ENCODE results near the gene RAB8A. TPM values are rescaled to one million over a fixed set of nuclear protein-coding genes. Genes with fewer than 3 reads are reported as not detected.

The RAB8A gene
- total and polyA plus RNA-seq, 2 of the 8 experiments (the other 6 are each of a cell fraction or from before 2014, with no cell fraction given) = 65.8 to 97.0 TPM

- Histone ChIP-seq H3K9me3 (ENCODE audit: insufficient read depth in 2 of 2, low read depth in 1 of 2, low read length in 1 of 2) (no peaks in the 10 kb centered on the region), H3K23ac (ENCODE audit: insufficient read length) (no peak overlapping the region), H3K56ac (replicated peaks; ENCODE audit: insufficient read length, low read depth, low read length) (peak overlapping the region; percentile 86), H3K4me1 (replicated peaks in 1 of 4; ENCODE audit: control insufficient read depth in 3 of 4, insufficient read depth in 4 of 4, low read length in 3 of 4) (peaks cover 0 to 5% (median 0%) of the 10 kb centered on the region in 4 experiments; a peak in 3 of 7 replicates), H3K18ac (ENCODE audit: extremely low read depth, low read length) (no peak overlapping the region), H3K79me2 (ENCODE audit: control insufficient read depth in 1 of 2, insufficient read depth in 2 of 2, low read length in 2 of 2) (no peaks in the 10 kb centered on the region), H2BK12ac (ENCODE audit: low read depth, low read length) (no peak overlapping the region; the same call in 1 of the 2 replicates), H3K27me3 (replicated peaks in 1 of 4; ENCODE audit: control insufficient read depth in 3 of 4, extremely low read depth in 1 of 4, insufficient read depth in 3 of 4, low read length in 3 of 4) (no peaks in the 10 kb centered on the region), H3K4me3 (ENCODE audit: extremely low read depth in 1 of 4, insufficient read depth in 2 of 4, low read depth in 3 of 4, low read length in 4 of 4) (no peak overlapping the region), H2AK5ac (ENCODE audit: low read depth, low read length) (no peak overlapping the region), H4K5ac (ENCODE audit: insufficient read length, low read depth, low read length) (no peak overlapping the region), H3K4ac (replicated peaks; ENCODE audit: insufficient read length, low read depth, low read length) (no peak overlapping the region), H2BK120ac (replicated peaks; ENCODE audit: low read depth, low read length) (no peak overlapping the region), H3K79me1 (ENCODE audit: low read depth, low read length) (no peaks in the 10 kb centered on the region), H2BK15ac (ENCODE audit: low read length) (no peak overlapping the region), H3K36me3 (ENCODE audit: control insufficient read depth in 2 of 4, insufficient read depth in 4 of 4, low read length in 3 of 4) (no peaks in the 10 kb centered on the region), H4K8ac (ENCODE audit: extremely low read depth, insufficient read depth, low read length) (no peak overlapping the region), H2AFZ (ENCODE audit: low read length) (no peak overlapping the region), H2BK20ac (ENCODE audit: low read length) (no peak overlapping the region), H3K27ac (ENCODE audit: low read depth, low read length) (no peak overlapping the region), H3K4me2 (ENCODE audit: insufficient read depth in 1 of 2, low read depth in 2 of 2, low read length in 2 of 2) (no peak overlapping the region), H4K20me1 (replicated peaks in 1 of 2; ENCODE audit: control insufficient read depth in 1 of 2, insufficient read depth in 2 of 2, low read length in 2 of 2) (peaks cover 0 to 4% of the 10 kb centered on the region in 2 experiments), H2BK5ac (ENCODE audit: low read depth, low read length) (no peak overlapping the region), H3K14ac (ENCODE audit: insufficient read length) (no peak overlapping the region), H3K9ac (replicated peaks in 1 of 4; ENCODE audit: extremely low read depth in 1 of 4, low read depth in 3 of 4, low read length in 3 of 4) (no peak overlapping the region), H4K91ac (replicated peaks; ENCODE audit: insufficient read length, low read length) (no peak overlapping the region), H3K23me2 (ENCODE audit: low read depth, low read length) (peaks cover 12% of the 10 kb centered on the region)
- TF ChIP-seq SRF (IDR thresholded peaks at IDR 0.05; ENCODE audit: low read depth, low read length) = no peak
- no peak for TF ChIP-seq CREB1 (IDR thresholded peaks at IDR 0.05)
- DNase-seq (ENCODE audit: low read depth in 1 of 2, low spot score in 2 of 2) = no peak
- POLR2A ChIA-PET (ENCODE audit: partially characterized antibody) = interaction anchor here (22.4 kb wide), 1 partner anchor 29 kb away, joined by 582 read pairs; the partner anchor contains the start of gene RAB8A
- 95% methylated on average over 7 of the region's 10 CpGs; no CpG with 5 or more reads in 1 of the 2 experiments for WGBS, 2 experiments (ENCODE audit: extremely low coverage in 1 of 2, insufficient coverage in 1 of 2, insufficient read length in 1 of 2, insufficient replicate concordance in 2 of 2, low coverage in 1 of 2, low lambda C conversion rate in 2 of 2, missing lambda C conversion rate in 1 of 2)
- CTCF ChIA-PET (ENCODE audit: partially characterized antibody) = interaction anchor here (9.6 kb wide), 1 partner anchor 8 kb away, joined by 107 read pairs; no protein-coding TSS in a partner anchor
- no peak for FAIRE-seq
These were observed 41.8 kb upstream of the RAB8A start for GRCh38 chr19:16069813-16070365.

Data from H1 (cell line).